ENCODE measurements around the gene SOD1. TPM values are rescaled to one million over a fixed set of nuclear protein-coding genes. Genes with fewer than 3 reads are reported as not detected.

The SOD1 gene
- total RNA-seq, 4 donors from 2014 or later: 219 to 337 (median 248) TPM

GRCh38 chr21:31671146-31671716 lies 11.7 kb downstream of the SOD1 start:
- 83 to 92% methylated on average over 5 to 12 of the region's 12 CpGs for WGBS, 2 donors (ENCODE audit: low coverage in 1 of 2)
- no peak for ATAC-seq

GRCh38 chr21:31671931-31672330 lies 12.4 kb downstream of the SOD1 start:
- no peak for ATAC-seq
- peaks cover 9 to 53% of the 10 kb centered on the region in 2 donors for H3K36me3 ChIP-seq

More at GRCh38 chr21:31671146-31671716, 11.7 kb downstream of the SOD1 start:
- no peak for TF ChIP-seq POLR2AphosphoS5 (IDR thresholded peaks at IDR 0.05)
- TF ChIP-seq CTCF (IDR thresholded peaks at IDR 0.05): no peak
- no peak for TF ChIP-seq EP300 (IDR thresholded peaks at IDR 0.05)
- no peak for TF ChIP-seq POLR2A (IDR thresholded peaks at IDR 0.05)
- H3K4me3 ChIP-seq: no peak overlapping the region
- peaks cover 9 to 60% of the 10 kb centered on the region in 2 donors for H3K36me3 ChIP-seq
- peaks cover 0 to 24% (median 0%) of the 10 kb centered on the region in 3 donors for H3K4me1 ChIP-seq
- no peaks in the 10 kb centered on the region for H3K9me3 ChIP-seq
- no peaks in the 10 kb centered on the region for H3K27me3 ChIP-seq
- no peak overlapping the region for H3K27ac ChIP-seq

DNA sequence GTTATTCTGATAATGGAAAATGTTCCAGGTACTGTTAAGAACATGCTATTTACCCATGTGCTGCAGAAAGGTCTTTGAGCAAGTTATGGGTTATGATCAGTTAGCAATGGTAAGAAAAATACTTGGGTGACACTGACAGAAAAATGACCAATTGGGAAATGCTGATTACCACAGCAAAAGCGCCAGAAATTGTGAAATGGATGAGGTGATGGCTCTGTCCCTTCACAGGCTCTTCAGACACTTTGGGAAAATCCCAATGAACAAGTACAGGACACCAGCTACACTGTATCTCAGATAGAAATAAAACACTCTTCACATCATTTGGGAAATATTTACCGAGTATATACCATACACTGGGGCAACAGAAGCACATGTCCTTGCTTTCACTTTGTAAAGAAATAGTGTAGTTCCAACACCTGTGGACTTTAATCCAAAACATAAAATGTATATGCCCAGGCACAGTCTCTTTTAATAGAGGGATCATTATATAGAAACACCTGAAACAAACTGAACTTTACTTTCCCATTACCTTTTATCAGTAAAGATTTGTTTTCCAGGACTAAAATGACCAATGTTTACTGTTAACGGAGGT lies 13.9 kb downstream of the SOD1 start:
- peaks cover 0 to 15% (median 0%) of the 10 kb centered on the region in 3 donors for H3K4me1 ChIP-seq
- H3K27me3 ChIP-seq: no peaks in the 10 kb centered on the region
- H3K4me3 ChIP-seq: no peak overlapping the region
- ATAC-seq: no peak
- H3K9me3 ChIP-seq: no peaks in the 10 kb centered on the region
- H3K27ac ChIP-seq: no peak overlapping the region
- peaks cover under 1 to 45% of the 10 kb centered on the region in 2 donors for H3K36me3 ChIP-seq
- WGBS, 2 donors (ENCODE audit: low coverage in 1 of 2): 76 to 92% methylated on average over 3 of the region's 3 CpGs
- TF ChIP-seq POLR2A (IDR thresholded peaks at IDR 0.05): no peak
- TF ChIP-seq POLR2AphosphoS5 (IDR thresholded peaks at IDR 0.05): no peak
- TF ChIP-seq EP300 (IDR thresholded peaks at IDR 0.05): no peak
- TF ChIP-seq CTCF (IDR thresholded peaks at IDR 0.05): no peak

More at GRCh38 chr21:31671931-31672330, 12.4 kb downstream of the SOD1 start:
- WGBS, 2 donors (ENCODE audit: low coverage in 1 of 2): 80 to 100% methylated on average over 2 to 3 of the region's 17 CpGs
- TF ChIP-seq EP300 (IDR thresholded peaks at IDR 0.05) (no peak), CTCF (IDR thresholded peaks at IDR 0.05) (no peak), POLR2AphosphoS5 (IDR thresholded peaks at IDR 0.05) (no peak), POLR2A (IDR thresholded peaks at IDR 0.05) (no peak)
- Histone ChIP-seq H3K27me3 (no peaks in the 10 kb centered on the region), H3K4me1 (peaks cover 0 to 17% (median 0%) of the 10 kb centered on the region in 3 donors), H3K27ac (no peak overlapping the region), H3K4me3 (no peak overlapping the region), H3K9me3 (no peaks in the 10 kb centered on the region)

DNA sequence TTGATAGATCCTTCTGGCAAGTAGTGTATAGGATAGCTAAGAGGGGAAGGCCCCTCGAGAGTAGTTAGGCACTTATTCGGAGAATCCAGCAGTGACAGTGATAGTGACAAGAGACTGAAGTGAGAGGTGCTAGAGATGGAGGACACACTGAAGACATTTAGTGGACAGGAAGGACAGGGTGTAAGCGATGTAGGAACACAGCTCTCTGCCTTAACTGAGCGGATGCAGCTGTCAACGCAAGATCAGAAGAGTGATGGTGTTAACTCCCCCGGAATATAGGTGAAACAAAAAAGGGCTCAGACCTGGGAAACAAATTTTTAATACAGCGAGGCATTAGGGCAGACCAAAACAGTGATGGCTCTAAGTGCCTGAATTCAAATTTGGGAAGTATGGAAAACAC lies 15.8 kb downstream of the SOD1 start:
- ATAC-seq: no peak
- Histone ChIP-seq H3K4me3 (no peak overlapping the region), H3K27ac (no peak overlapping the region), H3K9me3 (no peaks in the 10 kb centered on the region), H3K27me3 (no peaks in the 10 kb centered on the region), H3K36me3 (peaks cover 0 to 38% of the 10 kb centered on the region in 2 donors), H3K4me1 (peaks cover 0 to 9% (median 0%) of the 10 kb centered on the region in 3 donors)
- WGBS, 2 donors (ENCODE audit: low coverage in 1 of 2): 73 to 86% methylated on average over 7 of the region's 7 CpGs
- no peak for TF ChIP-seq CTCF (IDR thresholded peaks at IDR 0.05)
- TF ChIP-seq POLR2AphosphoS5 (IDR thresholded peaks at IDR 0.05): no peak
- no peak for TF ChIP-seq EP300 (IDR thresholded peaks at IDR 0.05)
- no peak for TF ChIP-seq POLR2A (IDR thresholded peaks at IDR 0.05)

GRCh38 chr21:31675960-31676359 lies 16.5 kb downstream of the SOD1 start:
- no peak for ATAC-seq
- H3K27ac ChIP-seq: no peak overlapping the region
- no peak overlapping the region for H3K4me3 ChIP-seq
- 80 to 95% methylated on average over 2 of the region's 2 CpGs for WGBS, 2 donors (ENCODE audit: low coverage in 1 of 2)
- H3K4me1 ChIP-seq: peaks cover 0 to 9% (median 0%) of the 10 kb centered on the region in 3 donors
- TF ChIP-seq CTCF (IDR thresholded peaks at IDR 0.05) (no peak), POLR2AphosphoS5 (IDR thresholded peaks at IDR 0.05) (no peak), POLR2A (IDR thresholded peaks at IDR 0.05) (no peak), EP300 (IDR thresholded peaks at IDR 0.05) (no peak)
- H3K9me3 ChIP-seq: no peaks in the 10 kb centered on the region
- peaks cover 0 to 33% of the 10 kb centered on the region in 2 donors for H3K36me3 ChIP-seq
- no peaks in the 10 kb centered on the region for H3K27me3 ChIP-seq

Measured in gastroesophageal sphincter (tissue), 4 donors.